Activated CD8-positive, alpha-beta T cell treated with anti-CD3 and anti-CD28 coated beads for 36 hours (primary cell): ENCODE measurements around the gene B3GLCT. TPM values are rescaled to one million over a fixed set of nuclear protein-coding genes. Genes with fewer than 3 reads are reported as not detected.

Source experiments
- ATAC-seq: fragments of 200-7000 bp; cut with Tn5 transposase; one replicate; pipeline ENCODE4 v1.10.0; 2021; ENCODE audit warnings: mild to moderate bottlenecking, moderate library complexity
- CTCF ChIA-PET: fragments of 350-600 bp; sonication (Branson Sonifier 250); formaldehyde crosslinking; loops from one replicate; lab custom pipeline; 2021; ENCODE audit warnings: antibody characterized with exemption; lab: Charles Lee
- POLR2A ChIA-PET: fragments of 350-600 bp; sonication (Branson Sonifier 250); formaldehyde crosslinking; loops from one replicate; lab custom pipeline; 2021; ENCODE audit warnings: antibody characterized with exemption; lab: Charles Lee
- DNase-seq: peaks from one replicate; pipeline ENCODE4 v3.0.0-alpha.2; 2020
- H3K27ac Mint-ChIP-seq: one replicate; pipeline ENCODE4 v1.8.0; 2021; ENCODE audit warnings: mild to moderate bottlenecking, mixed read lengths
- H3K27me3 Mint-ChIP-seq: one replicate; pipeline ENCODE4 v1.8.0; 2021; ENCODE audit warnings: mixed read lengths
- H3K36me3 Mint-ChIP-seq: one replicate; pipeline ENCODE4 v1.8.0; 2021; ENCODE audit warnings: low read depth, mixed read lengths
- H3K4me1 Mint-ChIP-seq: one replicate; pipeline ENCODE4 v1.8.0; 2021; ENCODE audit warnings: low read depth, mixed read lengths
- H3K4me3 Mint-ChIP-seq: one replicate; pipeline ENCODE4 v1.8.0; 2021; ENCODE audit warnings: mild to moderate bottlenecking, moderate library complexity, mixed read lengths
- H3K9me3 Mint-ChIP-seq: one replicate; pipeline ENCODE4 v1.8.0; 2021; ENCODE audit warnings: mixed read lengths
- CTCF ChIP-seq: fragments of 200-600 bp; IDR thresholded peaks from one replicate; pipeline ENCODE4 v1.8.0; 2022; ENCODE audit warnings: antibody characterized with exemption, mild to moderate bottlenecking
- intact Hi-C: fragments of 100-400 bp; cut with micrococcal nuclease; formaldehyde crosslinking; loops from one replicate; pipeline ENCODE4 v1.10.0; 2022
- total RNA-seq, 2 experiments: library from RNA; stranded (reverse); gene quantifications; one replicate each; pipeline ENCODE4 v1.2.3, GENCODE V29; 2021

B3GLCT gene
- total RNA-seq, 2 experiments from 2014 or later: 2.4 to 2.5 TPM

GRCh38 chr13:31208559-31209122, 8.9 kb downstream of the B3GLCT start:
- POLR2A ChIA-PET: interaction anchor here (1.1 kb wide), 1 partner anchor 8 kb away, joined by 3 read pairs; no protein-coding TSS in a partner anchor
- no peak overlapping the region for H3K4me3 Mint-ChIP-seq

GRCh38 chr13:31209172-31209840, 9.5 kb downstream of the B3GLCT start:
- peak; percentile 24 for ATAC-seq
- intact Hi-C loops: no loop called here
- DNase-seq: peak; percentile 47
- H3K36me3 Mint-ChIP-seq: no peaks in the 10 kb centered on the region
- no peak overlapping the region for H3K27ac Mint-ChIP-seq
- peaks cover 28% of the 10 kb centered on the region for H3K4me1 Mint-ChIP-seq
- no peak overlapping the region for H3K4me3 Mint-ChIP-seq
- no peaks in the 10 kb centered on the region for H3K27me3 Mint-ChIP-seq
- no peak for TF ChIP-seq CTCF
- ChIA-PET POLR2A (interaction anchor here (1.1 kb wide), 1 partner anchor 8 kb away, joined by 3 read pairs; no protein-coding TSS in a partner anchor), CTCF (interaction anchor here (0.9 to 1.7 kb wide), 2 partner anchors 9 to 10 kb away, joined by 3 to 4 read pairs; no protein-coding TSS in a partner anchor)
- H3K9me3 Mint-ChIP-seq: no peaks in the 10 kb centered on the region

More at GRCh38 chr13:31208559-31209122, 8.9 kb downstream of the B3GLCT start:
- CTCF ChIA-PET: interaction anchor here (0.9 to 1.7 kb wide), 2 partner anchors 8 to 11 kb away, joined by 3 to 4 read pairs; no protein-coding TSS in a partner anchor
- DNase-seq (no peak), ATAC-seq (no peak)
- H3K4me1 Mint-ChIP-seq: peaks cover 23% of the 10 kb centered on the region
- H3K27me3 Mint-ChIP-seq: no peaks in the 10 kb centered on the region
- no peak overlapping the region for H3K27ac Mint-ChIP-seq
- H3K9me3 Mint-ChIP-seq: no peaks in the 10 kb centered on the region
- intact Hi-C loops: no loop called here
- no peaks in the 10 kb centered on the region for H3K36me3 Mint-ChIP-seq
- TF ChIP-seq CTCF: no peak

GRCh38 chr13:31209841-31210210, 10.1 kb downstream of the B3GLCT start:
- POLR2A ChIA-PET: interaction anchor here (1.1 kb wide), 1 partner anchor 9 kb away, joined by 3 read pairs; no protein-coding TSS in a partner anchor
- Mint-ChIP-seq H3K4me3 (no peak overlapping the region), H3K27me3 (no peaks in the 10 kb centered on the region), H3K27ac (no peak overlapping the region), H3K4me1 (peaks cover 27% of the 10 kb centered on the region), H3K9me3 (no peaks in the 10 kb centered on the region), H3K36me3 (no peaks in the 10 kb centered on the region)
- DNase-seq (no peak), ATAC-seq (no peak)
- intact Hi-C loops: no loop called here
- CTCF ChIA-PET: interaction anchor here (0.9 to 1.7 kb wide), 2 partner anchors 9 to 10 kb away, joined by 3 to 4 read pairs; no protein-coding TSS in a partner anchor
- TF ChIP-seq CTCF: no peak

- Mint-ChIP-seq H3K4me1 (peaks cover 24% of the 10 kb centered on the region), H3K36me3 (peaks cover 12% of the 10 kb centered on the region), H3K9me3 (no peaks in the 10 kb centered on the region), H3K27me3 (no peaks in the 10 kb centered on the region), H3K27ac (peak overlapping the region; percentile 86), H3K4me3 (no peak overlapping the region)
- CTCF ChIA-PET: interaction anchor here (1.1 to 2.1 kb wide), 3 partner anchors 13 to 22 kb away, joined by 3 to 6 read pairs (median 5); no protein-coding TSS in a partner anchor
- intact Hi-C loops: no loop called here
- DNase-seq (no peak), ATAC-seq (peak; percentile 78)
- POLR2A ChIA-PET: no interaction called here
- TF ChIP-seq CTCF: no peak
These were observed 14.0 kb downstream of the B3GLCT start for GRCh38 chr13:31213651-31214289.
